Testis (tissue), 3 donors: Measurements from ENCODE around the gene SNAI1. TPM values are rescaled to one million over a fixed set of nuclear protein-coding genes. Genes with fewer than 3 reads are reported as not detected.
"Not testable (repeated sequence)": the region's sequence is repeated elsewhere in the genome, so short reads cannot be mapped to it uniquely, and the experiment has no call there.

Experiments
- DNase-seq: peaks from one replicate; pipeline ENCODE4 v3.0.0-alpha.2; 2019
- H3K27ac ChIP-seq, 2 donors: fragments of 200-600 bp; sonication (generic); one replicate each; pipeline ENCODE4 v1.5.1; 2019
- H3K27me3 ChIP-seq: fragments of 200-600 bp; sonication (generic); one replicate; pipeline ENCODE4 v1.5.1; 2019
- H3K36me3 ChIP-seq: fragments of 200-600 bp; sonication (generic); one replicate; pipeline ENCODE4 v1.5.1; 2017; ENCODE audit warnings: low read depth; ENCODE audit errors: missing control alignments
- H3K4me1 ChIP-seq: fragments of 200-600 bp; sonication (generic); one replicate; pipeline ENCODE4 v1.5.1; 2019
- H3K4me3 ChIP-seq, 2 donors: fragments of 200-600 bp; sonication (generic); one replicate each; pipeline ENCODE4 v1.5.1; 2017 to 2019
- H3K9me3 ChIP-seq: fragments of 200-600 bp; sonication (generic); one replicate; pipeline ENCODE4 v1.5.1; 2017
- CTCF ChIP-seq, 3 experiments: fragments of 450-650 bp in 2 of 3; fragments of 200-600 bp in 1 of 3; sonication (generic) in 1 of 3; IDR thresholded peaks; one replicate each; pipeline ENCODE4 v1.5.1; 2016 to 2019; ENCODE audit warnings: antibody characterized with exemption in 3 of 3, mild to moderate bottlenecking in 2 of 3, moderate library complexity in 1 of 3
- POLR2A ChIP-seq: fragments of 450-650 bp; IDR thresholded peaks from one replicate; pipeline ENCODE4 v1.6.1; 2017; ENCODE audit warnings: antibody characterized with exemption, mild to moderate bottlenecking, moderate library complexity
- WGBS, 2 donors: methylation state at CpG; one replicate each; pipeline ENCODE4 v1.1.5; 2018; 5-methylcytosine and 5-hydroxymethylcytosine counted together
- intact Hi-C: fragments of 100-400 bp; cut with DNase I; formaldehyde crosslinking; loops from one replicate; pipeline ENCODE4 v1.15.1; 2023; ENCODE audit warnings: low total_unique reads
- polyA plus RNA-seq: library from polyadenylated mRNA; stranded (reverse); fragments of 350-450 nt; fragmentation: Illumina TruSeq; extraction: RNeasy Lipid Tissue Mini Kit (QIAGEN cat#74804); gene quantifications from one replicate; pipeline ENCODE4 v1.2.3, GENCODE V29; 2014; ENCODE audit warnings: low read depth, low replicate concordance; ENCODE audit not compliant: insufficient read depth
- total RNA-seq, 2 donors: library from RNA; depleted of rRNA; stranded (reverse); fragments of >200 nt; gene quantifications; one replicate each; pipeline ENCODE4 v1.2.3, GENCODE V29; 2016

SNAI1 gene
- total and polyA plus RNA-seq, 3 donors from 2014 or later: 4.0 to 7.6 (median 7.0) TPM

GRCh38 chr20:50005471-50005981, 22.7 kb downstream of the SNAI1 start:
- H3K27me3 ChIP-seq: no peaks in the 10 kb centered on the region
- no peak for TF ChIP-seq POLR2A
- TF ChIP-seq CTCF (IDR thresholded peaks at IDR 0.05): no peak
- H3K36me3 ChIP-seq: no peaks in the 10 kb centered on the region
- no peak for DNase-seq
- WGBS, 2 donors: 69 to 73% methylated on average over 7 of the region's 7 CpGs
- intact Hi-C loops: no loop called here
- H3K27ac ChIP-seq: no peak overlapping the region
- H3K4me1 ChIP-seq: no peaks in the 10 kb centered on the region
- H3K4me3 ChIP-seq: no peak overlapping the region
- H3K9me3 ChIP-seq: no peaks in the 10 kb centered on the region

GRCh38 chr20:50007369-50007768, 24.6 kb downstream of the SNAI1 start:
- no peak for TF ChIP-seq POLR2A
- no peak for TF ChIP-seq CTCF (IDR thresholded peaks at IDR 0.05)
- no peaks in the 10 kb centered on the region for H3K9me3 ChIP-seq
- H3K4me1 ChIP-seq: no peaks in the 10 kb centered on the region
- intact Hi-C loops: no loop called here
- H3K27ac ChIP-seq: no peak overlapping the region
- no peaks in the 10 kb centered on the region for H3K36me3 ChIP-seq
- H3K27me3 ChIP-seq: no peaks in the 10 kb centered on the region
- DNase-seq: no peak
- H3K4me3 ChIP-seq: no peak overlapping the region
- 82 to 95% methylated on average over 2 of the region's 2 CpGs for WGBS, 2 donors

GRCh38 chr20:50008007-50008406, 25.2 kb downstream of the SNAI1 start:
- no peaks in the 10 kb centered on the region for H3K36me3 ChIP-seq
- no peak for TF ChIP-seq POLR2A
- no peak for TF ChIP-seq CTCF (IDR thresholded peaks at IDR 0.05)
- intact Hi-C loops: no loop called here
- H3K27ac ChIP-seq: no peak overlapping the region
- H3K9me3 ChIP-seq: no peaks in the 10 kb centered on the region
- no peak for DNase-seq
- WGBS, 2 donors: 77 to 90% methylated on average over 3 of the region's 3 CpGs
- no peak overlapping the region for H3K4me3 ChIP-seq
- no peaks in the 10 kb centered on the region for H3K27me3 ChIP-seq
- H3K4me1 ChIP-seq: no peaks in the 10 kb centered on the region

- Histone ChIP-seq H3K27me3 (no peaks in the 10 kb centered on the region), H3K4me3 (peak overlapping the region; percentile 29 to 31)
These were observed 27.0 kb downstream of the SNAI1 start for GRCh38 chr20:50009521-50010454.

GRCh38 chr20:50011597-50011996, 28.8 kb downstream of the SNAI1 start:
- H3K36me3 ChIP-seq, H3K27ac ChIP-seq, intact Hi-C loops, H3K9me3 ChIP-seq, H3K4me1 ChIP-seq, DNase-seq, H3K27me3 ChIP-seq, H3K4me3 ChIP-seq: not testable (repeated sequence)
- 95% methylated on average over 2 to 3 of the region's 3 CpGs for WGBS, 2 donors

More at GRCh38 chr20:50009521-50010454, 27.0 kb downstream of the SNAI1 start:
- no peaks in the 10 kb centered on the region for H3K9me3 ChIP-seq
- DNase-seq: no peak
- WGBS, 2 donors: 23 to 41% methylated on average over 23 to 43 of the region's 71 CpGs
- no peak for TF ChIP-seq CTCF (IDR thresholded peaks at IDR 0.05)
- no peak for TF ChIP-seq POLR2A
- H3K4me1 ChIP-seq: no peaks in the 10 kb centered on the region
- H3K36me3 ChIP-seq: no peaks in the 10 kb centered on the region
- no peak overlapping the region for H3K27ac ChIP-seq
- intact Hi-C loops: no loop called here
